ENCODE measurements around the gene SLC13A2.
"Not testable (repeated sequence)": the region's sequence is repeated elsewhere in the genome, so short reads cannot be mapped to it uniquely, and the experiment has no call there.

Gene SLC13A2

DNA sequence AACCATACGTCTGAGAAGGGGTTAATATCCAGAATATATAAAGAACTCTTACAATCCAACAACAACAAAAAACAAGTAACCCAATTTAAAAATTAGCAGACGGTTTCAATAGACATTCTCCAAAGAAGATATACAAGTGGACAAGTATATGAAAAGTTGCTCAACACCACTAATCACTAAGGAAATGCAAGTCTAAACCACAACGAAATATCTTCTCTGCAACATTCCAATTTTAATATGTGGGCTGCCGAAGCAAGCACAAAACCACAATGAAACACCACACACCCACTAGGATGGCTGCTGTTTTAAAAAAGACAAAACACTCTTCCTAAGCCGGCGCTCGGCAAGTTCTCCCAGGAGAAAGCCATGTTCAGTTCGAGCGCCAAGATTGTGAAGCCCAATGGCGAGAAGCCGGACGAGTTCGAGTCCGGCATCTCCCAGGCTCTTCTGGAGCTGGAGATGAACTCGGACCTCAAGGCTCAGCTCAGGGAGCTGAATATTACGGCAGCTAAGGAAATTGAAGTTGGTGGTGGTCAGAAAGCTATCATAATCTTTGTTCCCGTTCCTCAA is 5.9 kb upstream of the SLC13A2 start (continued):
- no peak for TF ChIP-seq ZNF561 (tag by site-specific recombination; IDR thresholded peaks at IDR 0.05; ENCODE audit: borderline replicate concordance)
- TF ChIP-seq ZNF2 (tag by site-specific recombination; IDR thresholded peaks at IDR 0.05): no peak
- TF ChIP-seq ZNF121 (tag by site-specific recombination; IDR thresholded peaks at IDR 0.05): no peak
- TF ChIP-seq ZNF529 (tag by site-specific recombination; IDR thresholded peaks at IDR 0.05; ENCODE audit: insufficient replicate concordance): no peak
- no peak for TF ChIP-seq ZNF24 (tag by site-specific recombination; IDR thresholded peaks at IDR 0.05)
- TF ChIP-seq ZNF76 (tag by site-specific recombination; IDR thresholded peaks at IDR 0.05; ENCODE audit: borderline replicate concordance, low read depth): no peak
- no peak for TF ChIP-seq ZNF585B (tag by site-specific recombination; IDR thresholded peaks at IDR 0.05)
- no peak for TF ChIP-seq ZNF610 (tag by site-specific recombination; IDR thresholded peaks at IDR 0.05; ENCODE audit: borderline replicate concordance)

DNA sequence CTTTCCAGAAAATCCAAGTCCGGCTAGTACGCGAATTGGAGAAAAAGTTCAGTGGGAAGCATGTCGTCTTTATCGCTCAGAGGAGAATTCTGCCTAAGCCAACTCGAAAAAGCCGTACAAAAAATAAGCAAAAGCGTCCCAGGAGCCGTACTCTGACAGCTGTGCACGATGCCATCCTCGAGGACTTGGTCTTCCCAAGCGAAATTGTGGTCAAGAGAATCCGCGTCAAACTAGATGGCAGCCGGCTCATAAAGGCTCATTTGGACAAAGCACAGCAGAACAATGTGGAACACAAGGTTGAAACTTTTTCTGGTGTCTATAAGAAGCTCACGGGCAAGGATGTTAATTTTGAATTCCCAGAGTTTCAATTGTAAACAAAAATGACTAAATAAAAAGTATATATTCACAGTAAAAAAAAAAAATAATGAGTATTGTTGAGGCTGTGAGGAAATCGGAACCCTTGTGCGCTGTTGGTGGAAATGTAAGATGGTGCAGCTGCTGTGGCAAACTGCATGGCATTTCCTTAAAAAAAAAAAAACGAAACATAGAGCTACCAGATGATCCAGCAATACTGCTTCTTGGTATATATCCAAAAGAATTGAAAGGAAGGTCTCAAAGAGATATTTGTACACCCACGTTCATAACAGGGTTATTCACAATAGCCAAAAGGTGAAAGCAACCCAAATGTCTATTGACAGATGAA is 5.3 kb upstream of the SLC13A2 start:
- H3K27ac ChIP-seq (ENCODE audit: extremely low read depth, low read depth, low read length); POLR2A ChIA-PET; H3K9me3 ChIP-seq (ENCODE audit: control insufficient read depth, insufficient read depth, low read depth, low read length); H3K36me3 ChIP-seq (ENCODE audit: control insufficient read depth in 2 of 2, insufficient read depth in 1 of 2, low read length in 2 of 2); H3K4me1 ChIP-seq (ENCODE audit: control insufficient read depth, insufficient read depth, low read length); H3K4me3 ChIP-seq (ENCODE audit: low read depth, low read length): not testable (repeated sequence)
- CTCF ChIA-PET: interaction anchor here (0.6 to 1.2 kb wide), 2 partner anchors 51 to 326 kb away, joined by 4 read pairs; no protein-coding TSS in a partner anchor

DNA sequence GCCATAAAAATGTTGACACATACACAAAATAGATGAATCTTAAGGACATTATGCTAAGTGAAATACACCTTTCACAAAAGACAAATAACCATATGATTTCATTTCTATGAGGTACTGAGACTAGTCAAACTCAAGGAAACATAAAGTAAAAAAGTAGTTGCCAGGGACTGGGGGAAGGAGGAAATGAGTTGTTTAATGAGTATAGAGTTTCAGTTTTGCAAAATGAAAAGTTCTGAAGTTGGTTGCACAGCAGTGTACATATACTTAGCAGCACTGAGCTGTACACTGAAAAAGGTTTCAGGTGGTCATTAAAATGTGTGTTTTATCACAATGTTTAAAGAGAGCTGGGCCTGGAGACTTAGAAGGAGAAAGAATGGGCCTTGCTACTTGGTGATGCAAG is 4.7 kb upstream of the SLC13A2 start:
- ChIA-PET POLR2A (no interaction called here), CTCF (interaction anchor here (0.8 to 1.2 kb wide), 2 partner anchors 52 kb away, joined by 3 to 4 read pairs; no protein-coding TSS in a partner anchor)
- Histone ChIP-seq H3K9me3 (ENCODE audit: control insufficient read depth, insufficient read depth, low read depth, low read length) (no peaks in the 10 kb centered on the region), H3K36me3 (ENCODE audit: control insufficient read depth in 2 of 2, insufficient read depth in 1 of 2, low read length in 2 of 2) (no peaks in the 10 kb centered on the region), H3K4me3 (ENCODE audit: low read depth, low read length) (no peak overlapping the region), H3K27ac (ENCODE audit: extremely low read depth, low read depth, low read length) (no peak overlapping the region), H3K4me1 (ENCODE audit: control insufficient read depth, insufficient read depth, low read length) (peaks cover 3% of the 10 kb centered on the region; the same call in 1 of the 2 replicates)
- TF ChIP-seq ZNF658 (tag by site-specific recombination; IDR thresholded peaks at IDR 0.05) (no peak), SP7 (tag by site-specific recombination; IDR thresholded peaks at IDR 0.05) (no peak), ZNF426 (tag by site-specific recombination; IDR thresholded peaks at IDR 0.05) (no peak), ZNF266 (tag by site-specific recombination; IDR thresholded peaks at IDR 0.05; ENCODE audit: low read depth) (no peak), ZNF530 (tag by site-specific recombination; IDR thresholded peaks at IDR 0.05; ENCODE audit: low read depth) (no peak), ZBTB17 (tag by site-specific recombination; IDR thresholded peaks at IDR 0.05) (no peak), GLI2 (tag by site-specific recombination; IDR thresholded peaks at IDR 0.05; ENCODE audit: borderline replicate concordance, low read depth) (no peak), ZXDB (tag by site-specific recombination; IDR thresholded peaks at IDR 0.05) (no peak), GLIS2 (tag by site-specific recombination; IDR thresholded peaks at IDR 0.05) (no peak), HOXA7 (CRISPR knock-in tag; IDR thresholded peaks at IDR 0.05; ENCODE audit: borderline replicate concordance) (no peak), ZNF521 (tag by site-specific recombination; IDR thresholded peaks at IDR 0.05) (no peak), ZNF629 (tag by site-specific recombination; IDR thresholded peaks at IDR 0.05) (no peak)
- TF ChIP-seq, protein P1, sequence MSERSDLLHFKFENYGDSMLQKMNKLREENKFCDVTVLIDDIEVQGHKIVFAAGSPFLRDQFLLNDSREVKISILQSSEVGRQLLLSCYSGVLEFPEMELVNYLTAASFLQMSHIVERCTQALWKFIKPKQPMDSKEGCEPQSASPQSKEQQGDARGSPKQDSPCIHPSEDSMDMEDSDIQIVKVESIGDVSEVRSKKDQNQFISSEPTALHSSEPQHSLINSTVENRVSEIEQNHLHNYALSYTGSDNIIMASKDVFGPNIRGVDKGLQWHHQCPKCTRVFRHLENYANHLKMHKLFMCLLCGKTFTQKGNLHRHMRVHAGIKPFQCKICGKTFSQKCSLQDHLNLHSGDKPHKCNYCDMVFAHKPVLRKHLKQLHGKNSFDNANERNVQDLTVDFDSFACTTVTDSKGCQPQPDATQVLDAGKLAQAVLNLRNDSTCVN (tag by site-specific recombination; optimal IDR thresholded peaks at IDR 0.05): no peak
- TF ChIP-seq, protein P2, sequence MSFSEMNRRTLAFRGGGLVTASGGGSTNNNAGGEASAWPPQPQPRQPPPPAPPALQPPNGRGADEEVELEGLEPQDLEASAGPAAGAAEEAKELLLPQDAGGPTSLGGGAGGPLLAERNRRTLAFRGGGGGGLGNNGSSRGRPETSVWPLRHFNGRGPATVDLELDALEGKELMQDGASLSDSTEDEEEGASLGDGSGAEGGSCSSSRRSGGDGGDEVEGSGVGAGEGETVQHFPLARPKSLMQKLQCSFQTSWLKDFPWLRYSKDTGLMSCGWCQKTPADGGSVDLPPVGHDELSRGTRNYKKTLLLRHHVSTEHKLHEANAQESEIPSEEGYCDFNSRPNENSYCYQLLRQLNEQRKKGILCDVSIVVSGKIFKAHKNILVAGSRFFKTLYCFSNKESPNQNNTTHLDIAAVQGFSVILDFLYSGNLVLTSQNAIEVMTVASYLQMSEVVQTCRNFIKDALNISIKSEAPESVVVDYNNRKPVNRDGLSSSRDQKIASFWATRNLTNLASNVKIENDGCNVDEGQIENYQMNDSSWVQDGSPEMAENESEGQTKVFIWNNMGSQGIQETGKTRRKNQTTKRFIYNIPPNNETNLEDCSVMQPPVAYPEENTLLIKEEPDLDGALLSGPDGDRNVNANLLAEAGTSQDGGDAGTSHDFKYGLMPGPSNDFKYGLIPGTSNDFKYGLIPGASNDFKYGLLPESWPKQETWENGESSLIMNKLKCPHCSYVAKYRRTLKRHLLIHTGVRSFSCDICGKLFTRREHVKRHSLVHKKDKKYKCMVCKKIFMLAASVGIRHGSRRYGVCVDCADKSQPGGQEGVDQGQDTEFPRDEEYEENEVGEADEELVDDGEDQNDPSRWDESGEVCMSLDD (tag by site-specific recombination; IDR thresholded peaks at IDR 0.05): no peak
- TF ChIP-seq, protein P3, sequence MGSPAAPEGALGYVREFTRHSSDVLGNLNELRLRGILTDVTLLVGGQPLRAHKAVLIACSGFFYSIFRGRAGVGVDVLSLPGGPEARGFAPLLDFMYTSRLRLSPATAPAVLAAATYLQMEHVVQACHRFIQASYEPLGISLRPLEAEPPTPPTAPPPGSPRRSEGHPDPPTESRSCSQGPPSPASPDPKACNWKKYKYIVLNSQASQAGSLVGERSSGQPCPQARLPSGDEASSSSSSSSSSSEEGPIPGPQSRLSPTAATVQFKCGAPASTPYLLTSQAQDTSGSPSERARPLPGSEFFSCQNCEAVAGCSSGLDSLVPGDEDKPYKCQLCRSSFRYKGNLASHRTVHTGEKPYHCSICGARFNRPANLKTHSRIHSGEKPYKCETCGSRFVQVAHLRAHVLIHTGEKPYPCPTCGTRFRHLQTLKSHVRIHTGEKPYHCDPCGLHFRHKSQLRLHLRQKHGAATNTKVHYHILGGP (tag by site-specific recombination; IDR thresholded peaks at IDR 0.05): no peak

Data from HEK293 (cell line).